GM12878 (cell line): ENCODE measurements around the gene PVALEF. TPM values are rescaled to one million over a fixed set of nuclear protein-coding genes. Genes with fewer than 3 reads are reported as not detected.
A peak's percentile ranks its signal among the peaks of the same experiment; 100 is the strongest.

ENCODE experiments used
- ATAC-seq: fragments of 200-7000 bp; cut with Tn5 transposase; 3 replicates; pipeline ENCODE4 v1.9.1; 2020; ENCODE audit warnings: mild to moderate bottlenecking, moderate library complexity
- BruUV-seq: library from RNA; stranded (reverse); fragments of 400-500 nt; replicated peaks from 2 replicates; lab custom pipeline; 2021; lab: Mats Ljungman, UMichigan
- CTCF ChIA-PET: fragments of 300-600 bp; sonication (Branson Sonifier 250); formaldehyde crosslinking; extraction: SDS; loops from one replicate; lab custom pipeline; 2021; ENCODE audit warnings: inconsistent platforms; lab: Yijun Ruan, JAX
- POLR2A ChIA-PET: fragments of 350-600 bp; formaldehyde crosslinking; extraction: SDS; loops from one replicate; lab custom pipeline; 2021; ENCODE audit warnings: inconsistent platforms; lab: Charles Lee
- RAD21 ChIA-PET: fragments of 300-600 bp; sonication (Branson Sonifier 250); formaldehyde crosslinking; loops from one replicate; lab custom pipeline; 2023; ENCODE audit warnings: antibody characterized with exemption; ENCODE audit not compliant: unreplicated experiment; lab: Charles Lee
- SMC1A ChIA-PET: fragments of 300-600 bp; sonication (Branson Sonifier 250); formaldehyde crosslinking; loops from one replicate; lab custom pipeline; 2023; ENCODE audit not compliant: unreplicated experiment, uncharacterized antibody; lab: Charles Lee
- DNase-seq: peaks from one replicate; pipeline ENCODE4 v3.0.0-alpha.2; 2011; ENCODE audit warnings: low read depth, low spot score
- FAIRE-seq: peaks from 3 replicates; lab custom pipeline; 2011; peaks lifted over from hg19 to GRCh38; lab: Jason Lieb, UNC
- H2AFZ ChIP-seq: 2 replicates; pipeline ENCODE4 v1.6.0; 2011; ENCODE audit warnings: low read depth, low read length, control low read depth; ENCODE audit not compliant: control insufficient read depth
- H3K27ac ChIP-seq: 2 replicates; pipeline ENCODE4 v1.5.1; 2011; ENCODE audit warnings: control low read depth; ENCODE audit not compliant: control insufficient read depth, insufficient read depth
- H3K27me3 ChIP-seq, 2 experiments: replicated peaks in 1 of 2; 2 replicates each; pipeline versions ENCODE4 v1.6.0 to v1.6.1; 2011; ENCODE audit warnings: low read length in 1 of 2; ENCODE audit not compliant: control insufficient read depth in 2 of 2, insufficient read depth in 2 of 2
- H3K36me3 ChIP-seq, 2 experiments: 2 replicates each; pipeline ENCODE4 v1.5.1; 2011; ENCODE audit warnings: low read length in 1 of 2; ENCODE audit not compliant: control insufficient read depth in 2 of 2, insufficient read depth in 2 of 2
- H3K4me1 ChIP-seq: 2 replicates; pipeline ENCODE4 v1.6.1; 2011; ENCODE audit warnings: mild to moderate bottlenecking, low read length, moderate library complexity, mixed read lengths; ENCODE audit not compliant: control insufficient read depth, insufficient read depth
- H3K4me2 ChIP-seq: 2 replicates; pipeline ENCODE4 v1.6.0; 2011; ENCODE audit warnings: control low read depth; ENCODE audit not compliant: control insufficient read depth, insufficient read depth
- H3K4me3 ChIP-seq: fragments of 200-600 bp; sonication (generic); 2 replicates; pipeline ENCODE4 v1.5.1; 2016
- H3K79me2 ChIP-seq: 2 replicates; pipeline ENCODE4 v1.6.0; 2011; ENCODE audit warnings: low read length; ENCODE audit not compliant: control insufficient read depth, insufficient read depth
- H3K9ac ChIP-seq: 2 replicates; pipeline ENCODE4 v1.8.0; 2011; ENCODE audit warnings: low read length, control low read depth, mixed read lengths; ENCODE audit not compliant: control insufficient read depth, insufficient read depth
- H3K9me3 ChIP-seq: replicated peaks from 3 replicates; pipeline ENCODE4 v1.5.1; 2011; ENCODE audit warnings: mild to moderate bottlenecking, low read length; ENCODE audit not compliant: control insufficient read depth, insufficient read depth
- H4K20me1 ChIP-seq: 2 replicates; pipeline ENCODE4 v1.6.0; 2011; ENCODE audit not compliant: control insufficient read depth, insufficient read depth
- BACH1 ChIP-seq: fragments of 450-650 bp; IDR thresholded peaks from 2 replicates; pipeline ENCODE4 v1.6.1; 2017; ENCODE audit warnings: mild to moderate bottlenecking, borderline replicate concordance
- BCL3 ChIP-seq: IDR thresholded peaks from 2 replicates; pipeline ENCODE4 v1.6.1; 2011; ENCODE audit warnings: borderline replicate concordance, low read depth, mild to moderate bottlenecking, moderate library complexity, low read length; ENCODE audit not compliant: insufficient read depth, poor library complexity, severe bottlenecking
- CHD2 ChIP-seq: IDR thresholded peaks from 2 replicates; pipeline ENCODE4 v1.6.1; 2011; ENCODE audit warnings: low read depth, low read length, improper control_type of control experiment, borderline replicate concordance
- GATAD2B ChIP-seq: fragments of 450-650 bp; conservative IDR thresholded peaks from 2 replicates; pipeline ENCODE4 v1.6.1; 2017; ENCODE audit warnings: low read depth, mild to moderate bottlenecking, moderate library complexity
- HDGF ChIP-seq: fragments of 450-650 bp; IDR thresholded peaks from 2 replicates; pipeline ENCODE4 v1.6.1; 2016; ENCODE audit warnings: antibody characterized with exemption
- IRF4 ChIP-seq: IDR thresholded peaks from 2 replicates; pipeline ENCODE4 v1.6.1; 2011; ENCODE audit warnings: low read depth, low read length
- KDM1A ChIP-seq: fragments of 200-600 bp; sonication (generic); IDR thresholded peaks from 2 replicates; pipeline ENCODE4 v1.6.1; 2016; ENCODE audit warnings: borderline replicate concordance
- NBN ChIP-seq: fragments of 450-650 bp; IDR thresholded peaks from 2 replicates; pipeline ENCODE4 v1.6.1; 2016
- NR2C1 ChIP-seq: fragments of 450-650 bp; IDR thresholded peaks from 2 replicates; pipeline ENCODE4 v1.6.1; 2017; ENCODE audit warnings: antibody characterized with exemption, mild to moderate bottlenecking, moderate library complexity
- NR2F1 ChIP-seq: fragments of 450-650 bp; conservative IDR thresholded peaks from 2 replicates; pipeline ENCODE4 v1.6.1; 2017; ENCODE audit warnings: mild to moderate bottlenecking
- PBX3 ChIP-seq: IDR thresholded peaks from 2 replicates; pipeline ENCODE4 v1.6.1; 2011; ENCODE audit warnings: mild to moderate bottlenecking, low read depth, low read length, moderate library complexity; ENCODE audit not compliant: insufficient replicate concordance
- SPI1 ChIP-seq: IDR thresholded peaks from 2 replicates; pipeline ENCODE4 v1.6.1; 2011; ENCODE audit warnings: low read depth, mild to moderate bottlenecking, low read length, moderate library complexity, borderline replicate concordance; ENCODE audit not compliant: insufficient read depth
- SUZ12 ChIP-seq: fragments of 200-600 bp; sonication (generic); IDR thresholded peaks from one replicate; pipeline ENCODE4 v1.6.1; 2018; ENCODE audit warnings: antibody characterized with exemption, mild to moderate bottlenecking; ENCODE audit not compliant: unreplicated experiment
- WGBS: methylation state at CpG from one replicate; pipeline ENCODE4 v1.1.6; 2016; ENCODE audit warnings: low lambda C conversion rate; ENCODE audit not compliant: insufficient replicate concordance, insufficient coverage; ENCODE audit errors: missing lambda C conversion rate; 5-methylcytosine and 5-hydroxymethylcytosine counted together
- in situ Hi-C: fragments of 300-500 bp; cut with MboI; formaldehyde crosslinking; loops from 9 replicates; pipeline ENCODE4 v1.14.3; 2018; ENCODE audit warnings: mixed read lengths
- intact Hi-C: fragments of 100-400 bp; cut with micrococcal nuclease; formaldehyde crosslinking; loops from one replicate; pipeline ENCODE4 v1.14.2; 2022; ENCODE audit not compliant: unreplicated experiment
- polyA plus RNA-seq, 11 experiments: library from polyadenylated mRNA; depleted of rRNA in 4 of 11; unstranded in 6 of 11; stranded (reverse) in 5 of 11; fragments of >200 nt; fragmentation: Nextera tagmentation in 4 of 11; fragmentation: Illumina TruSeq in 1 of 11; extraction: Ambion mirVana in 4 of 11; extraction: Trizol in 1 of 11; gene quantifications; 1 replicate in 1 of 11; 2 replicates in 10 of 11; pipeline versions ENCODE4 v1.2.1 to v1.2.3, GENCODE V29; 2011 to 2016; ENCODE audit warnings: inconsistent platforms in 2 of 11, missing spikeins in 2 of 11, low read depth in 1 of 11
- total RNA-seq, 4 experiments: library from RNA; depleted of rRNA in 3 of 4; stranded (reverse); fragments of >200 nt in 3 of 4; fragmentation: Illumina TruSeq in 1 of 4; extraction: Trizol in 1 of 4; gene quantifications; 2 replicates each; pipeline versions ENCODE4 v1.2.1 to v1.2.3, GENCODE V29; 2013 to 2021
- TF ChIP-seq, protein P1 (sequence below): IDR thresholded peaks from 2 replicates; pipeline ENCODE4 v1.6.1; 2012; ENCODE audit warnings: low read depth, low read length, improper control_type of control experiment
- TF ChIP-seq, protein P2 (sequence below): fragments of 450-650 bp; formaldehyde crosslinking; IDR thresholded peaks from 2 replicates; pipeline ENCODE4 v1.4.0; 2022; ENCODE audit warnings: mild to moderate bottlenecking, moderate library complexity

Gene PVALEF
- total and polyA plus RNA-seq, 10 of the 15 experiments (the other 5 are each of a cell fraction or from before 2014, with no cell fraction given), result not detected

DNA sequence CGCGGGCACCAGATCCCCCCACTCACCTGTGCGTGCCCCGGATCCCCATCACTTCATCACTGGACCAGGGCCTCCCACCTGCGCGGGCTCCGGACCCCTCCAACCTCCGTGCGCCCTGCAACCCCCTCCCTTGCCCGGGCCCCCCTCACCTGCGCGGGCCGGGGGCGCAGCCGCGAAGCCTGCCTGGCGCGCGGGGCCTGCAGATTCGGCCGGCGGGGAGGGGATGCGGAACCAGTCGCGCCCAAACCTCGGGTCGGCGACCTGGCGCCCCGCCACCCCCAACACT is 57.3 kb downstream of the PVALEF start:
- H3K4me3 ChIP-seq, result peak overlapping the region; percentile 96
- H3K27ac ChIP-seq, result peak overlapping the region; percentile 43; the same call in 1 of the 2 replicates
- RAD21 ChIA-PET, result interaction anchor here (0.8 to 1.2 kb wide), 4 partner anchors 17 to 293 kb away, joined by 3 to 18 read pairs (median 4); partner anchors contain the start of genes NDUFAF8 and TEPSIN
- FAIRE-seq (no peak), ATAC-seq (no peak), DNase-seq (no peak)
- no peaks in the 10 kb centered on the region for H3K27me3 ChIP-seq
- no peaks in the 10 kb centered on the region for H3K36me3 ChIP-seq
- no TSS peak for BruUV-seq
- CTCF ChIA-PET, result interaction anchor here (0.7 to 1.3 kb wide), 5 partner anchors 15 to 121 kb away, joined by 3 read pairs; partner anchors contain the start of genes NDUFAF8 and TEPSIN
- WGBS, result under 1% methylated on average over 27 of the region's 30 CpGs
- POLR2A ChIA-PET, result interaction anchor here (1.3 kb wide), 2 partner anchors 16 to 73 kb away, joined by 8 to 18 read pairs; partner anchors contain the start of genes NDUFAF8, SLC38A10 and TEPSIN
- peak overlapping the region; percentile 93 for H3K4me2 ChIP-seq
- in situ Hi-C loops, result no loop called here
- H4K20me1 ChIP-seq, result no peaks in the 10 kb centered on the region
- peak overlapping the region; percentile 62 for H3K9ac ChIP-seq
- intact Hi-C loops, result no loop called here
- SMC1A ChIA-PET, result interaction anchor here (0.6 to 1.1 kb wide), 3 partner anchors 10 to 262 kb away, joined by 3 read pairs; no protein-coding TSS in a partner anchor
- peaks cover 9% of the 10 kb centered on the region for H3K4me1 ChIP-seq
- peak overlapping the region; percentile 18 for H2AFZ ChIP-seq
- H3K9me3 ChIP-seq, result no peaks in the 10 kb centered on the region
- peaks cover 3% of the 10 kb centered on the region for H3K79me2 ChIP-seq
- TF ChIP-seq SUZ12 (no peak), BACH1 (peak; percentile 70), SPI1 (no peak), NR2C1 (0 out of 2 replicates have a peak, but pooled peaks have one; percentile 7), IRF4 (no peak), KDM1A (no peak), HDGF (no peak), GATAD2B (peak; percentile 66; the same call in 1 of the 2 replicates), NBN (no peak), CHD2 (no peak), BCL3 (no peak), NR2F1 (peak; percentile 18; the same call in 1 of the 2 replicates), PBX3 (no peak)
- TF ChIP-seq, protein P1, sequence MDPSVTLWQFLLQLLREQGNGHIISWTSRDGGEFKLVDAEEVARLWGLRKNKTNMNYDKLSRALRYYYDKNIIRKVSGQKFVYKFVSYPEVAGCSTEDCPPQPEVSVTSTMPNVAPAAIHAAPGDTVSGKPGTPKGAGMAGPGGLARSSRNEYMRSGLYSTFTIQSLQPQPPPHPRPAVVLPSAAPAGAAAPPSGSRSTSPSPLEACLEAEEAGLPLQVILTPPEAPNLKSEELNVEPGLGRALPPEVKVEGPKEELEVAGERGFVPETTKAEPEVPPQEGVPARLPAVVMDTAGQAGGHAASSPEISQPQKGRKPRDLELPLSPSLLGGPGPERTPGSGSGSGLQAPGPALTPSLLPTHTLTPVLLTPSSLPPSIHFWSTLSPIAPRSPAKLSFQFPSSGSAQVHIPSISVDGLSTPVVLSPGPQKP, result no peak
- TF ChIP-seq, protein P2, sequence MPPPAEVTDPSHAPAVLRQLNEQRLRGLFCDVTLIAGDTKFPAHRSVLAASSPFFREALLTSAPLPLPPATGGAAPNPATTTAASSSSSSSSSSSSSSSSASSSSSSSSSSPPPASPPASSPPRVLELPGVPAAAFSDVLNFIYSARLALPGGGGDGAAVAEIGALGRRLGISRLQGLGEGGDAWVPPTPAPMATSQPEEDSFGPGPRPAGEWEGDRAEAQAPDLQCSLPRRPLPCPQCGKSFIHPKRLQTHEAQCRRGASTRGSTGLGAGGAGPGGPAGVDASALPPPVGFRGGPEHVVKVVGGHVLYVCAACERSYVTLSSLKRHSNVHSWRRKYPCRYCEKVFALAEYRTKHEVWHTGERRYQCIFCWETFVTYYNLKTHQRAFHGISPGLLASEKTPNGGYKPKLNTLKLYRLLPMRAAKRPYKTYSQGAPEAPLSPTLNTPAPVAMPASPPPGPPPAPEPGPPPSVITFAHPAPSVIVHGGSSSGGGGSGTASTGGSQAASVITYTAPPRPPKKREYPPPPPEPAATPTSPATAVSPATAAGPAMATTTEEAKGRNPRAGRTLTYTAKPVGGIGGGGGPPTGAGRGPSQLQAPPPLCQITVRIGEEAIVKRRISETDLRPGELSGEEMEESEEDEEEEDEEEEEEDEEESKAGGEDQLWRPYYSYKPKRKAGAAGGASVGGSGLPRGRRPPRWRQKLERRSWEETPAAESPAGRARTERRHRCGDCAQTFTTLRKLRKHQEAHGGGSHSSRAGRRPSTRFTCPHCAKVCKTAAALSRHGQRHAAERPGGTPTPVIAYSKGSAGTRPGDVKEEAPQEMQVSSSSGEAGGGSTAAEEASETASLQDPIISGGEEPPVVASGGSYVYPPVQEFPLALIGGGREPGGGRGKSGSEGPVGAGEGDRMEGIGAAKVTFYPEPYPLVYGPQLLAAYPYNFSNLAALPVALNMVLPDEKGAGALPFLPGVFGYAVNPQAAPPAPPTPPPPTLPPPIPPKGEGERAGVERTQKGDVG (CRISPR knock-in tag), result no peak
